ENCODE data around the gene TLCD4. TPM values are rescaled to one million over a fixed set of nuclear protein-coding genes. Genes with fewer than 3 reads are reported as not detected.
"Not testable (repeated sequence)": the region's sequence is repeated elsewhere in the genome, so short reads cannot be mapped to it uniquely, and the experiment has no call there.

TLCD4 gene
- polyA plus RNA-seq, 10 donors: 5.8 to 18.0 (median 9.8) TPM

- not testable (repeated sequence) for DNase-seq
Observed at GRCh38 chr1:95092891-95093290, 24.3 kb upstream of the TLCD4 start.

GRCh38 chr1:95093296-95093695 lies 23.9 kb upstream of the TLCD4 start:
- DNase-seq: no peak

- no peak for DNase-seq
Observed at GRCh38 chr1:95094923-95095322, 22.2 kb upstream of the TLCD4 start.

GRCh38 chr1:95095833-95096217 lies 21.3 kb upstream of the TLCD4 start:
- DNase-seq: no peak

- peak in 1 of 3 donors; percentile 18 for DNase-seq
Observed at GRCh38 chr1:95096218-95096841, 20.8 kb upstream of the TLCD4 start.

- DNase-seq: no peak
Observed at GRCh38 chr1:95097426-95097825, 19.7 kb upstream of the TLCD4 start.

GRCh38 chr1:95098196-95098595 lies 19.0 kb upstream of the TLCD4 start:
- DNase-seq: no peak

- DNase-seq: no peak
Observed at GRCh38 chr1:95108792-95109191, 8.4 kb upstream of the TLCD4 start.

- no peak for DNase-seq
Observed at GRCh38 chr1:95111014-95111413, 6.1 kb upstream of the TLCD4 start.

GRCh38 chr1:95113684-95114083 lies 3.5 kb upstream of the TLCD4 start:
- DNase-seq: no peak

- DNase-seq: no peak
Observed at GRCh38 chr1:95115708-95116137, 1.4 kb upstream of the TLCD4 start.

- DNase-seq: peak; percentile 28 to 69 (median 42)
Observed at GRCh38 chr1:95116580-95117206, 462 bp upstream of the TLCD4 start.

- no peak for DNase-seq
Observed at GRCh38 chr1:95118067-95118499, 928 bp downstream of the TLCD4 start.

GRCh38 chr1:95118710-95119109 lies 1.6 kb downstream of the TLCD4 start:
- DNase-seq: no peak

- no peak for DNase-seq
Observed at GRCh38 chr1:95119273-95119672, 2.1 kb downstream of the TLCD4 start.

- DNase-seq: no peak
Observed at GRCh38 chr1:95122151-95122697, 5.1 kb downstream of the TLCD4 start.

GRCh38 chr1:95124342-95124741 lies 7.2 kb downstream of the TLCD4 start:
- no peak for DNase-seq

GRCh38 chr1:95126366-95126765 lies 9.2 kb downstream of the TLCD4 start:
- no peak for DNase-seq

- DNase-seq: no peak
Observed at GRCh38 chr1:95126846-95127245, 9.7 kb downstream of the TLCD4 start.

GRCh38 chr1:95127380-95127779 lies 10.2 kb downstream of the TLCD4 start:
- DNase-seq: no peak

GRCh38 chr1:95132762-95133161 lies 15.6 kb downstream of the TLCD4 start:
- DNase-seq: no peak

GRCh38 chr1:95133687-95134086 lies 16.5 kb downstream of the TLCD4 start:
- DNase-seq: no peak

GRCh38 chr1:95138223-95138622 lies 21.1 kb downstream of the TLCD4 start:
- DNase-seq: no peak

- no peak for DNase-seq
Observed at GRCh38 chr1:95139039-95139438, 21.9 kb downstream of the TLCD4 start.
